ENCODE data around the gene CRYBB1. TPM values are rescaled to one million over a fixed set of nuclear protein-coding genes. Genes with fewer than 3 reads are reported as not detected.
"Not testable (repeated sequence)": the region's sequence is repeated elsewhere in the genome, so short reads cannot be mapped to it uniquely, and the experiment has no call there.

Gene CRYBB1
- total RNA-seq, 1 experiment from 2014 or later: not detected

- no peak for DNase-seq (ENCODE audit: low read depth)
Observed at GRCh38 chr22:26636296-26636695, 18.5 kb upstream of the CRYBB1 start.

GRCh38 chr22:26635117-26635516 lies 17.3 kb upstream of the CRYBB1 start:
- no peak for DNase-seq (ENCODE audit: low read depth)

- no peak for DNase-seq (ENCODE audit: low read depth)
Observed at GRCh38 chr22:26634189-26634588, 16.4 kb upstream of the CRYBB1 start.

- DNase-seq (ENCODE audit: low read depth): no peak
Observed at GRCh38 chr22:26632422-26633155, 14.8 kb upstream of the CRYBB1 start.

- DNase-seq (ENCODE audit: low read depth): no peak
Observed at GRCh38 chr22:26631282-26631681, 13.5 kb upstream of the CRYBB1 start.

- DNase-seq (ENCODE audit: low read depth): no peak
Observed at GRCh38 chr22:26629988-26630761, 12.3 kb upstream of the CRYBB1 start.

- DNase-seq (ENCODE audit: low read depth): no peak
Observed at GRCh38 chr22:26624803-26625202, 7.0 kb upstream of the CRYBB1 start.

- DNase-seq (ENCODE audit: low read depth): no peak
Observed at GRCh38 chr22:26623984-26624383, 6.2 kb upstream of the CRYBB1 start.

- no peak for DNase-seq (ENCODE audit: low read depth)
Observed at GRCh38 chr22:26621663-26622062, 3.8 kb upstream of the CRYBB1 start, which contains the start of gene CRYBA4. TSS of gene CRYBA4 (plus strand) at chr22:26621963. CDS start at chr22:26622597, 634 bp downstream.

- no peak for DNase-seq (ENCODE audit: low read depth)
Observed at GRCh38 chr22:26620197-26620596, 2.4 kb upstream of the CRYBB1 start.

- DNase-seq (ENCODE audit: low read depth): no peak
Observed at GRCh38 chr22:26619510-26619909, 1.7 kb upstream of the CRYBB1 start.

- DNase-seq (ENCODE audit: low read depth): no peak
Observed at GRCh38 chr22:26618455-26618854, 628 bp upstream of the CRYBB1 start.

GRCh38 chr22:26616650-26617049 lies 1.2 kb downstream of the CRYBB1 start:
- DNase-seq (ENCODE audit: low read depth): no peak

GRCh38 chr22:26615830-26616435 lies 1.9 kb downstream of the CRYBB1 start:
- DNase-seq (ENCODE audit: low read depth): no peak

GRCh38 chr22:26615149-26615548 lies 2.7 kb downstream of the CRYBB1 start:
- DNase-seq (ENCODE audit: low read depth): no peak

GRCh38 chr22:26614322-26614721 lies 3.5 kb downstream of the CRYBB1 start:
- no peak for DNase-seq (ENCODE audit: low read depth)

- not testable (repeated sequence) for DNase-seq (ENCODE audit: low read depth)
Observed at GRCh38 chr22:26613753-26614152, 4.1 kb downstream of the CRYBB1 start.

GRCh38 chr22:26612652-26613051 lies 5.2 kb downstream of the CRYBB1 start:
- DNase-seq (ENCODE audit: low read depth): no peak

GRCh38 chr22:26610996-26611395 lies 6.8 kb downstream of the CRYBB1 start:
- peak; percentile 58 for DNase-seq (ENCODE audit: low read depth)

- peak; percentile 97 for DNase-seq (ENCODE audit: low read depth)
Observed at GRCh38 chr22:26610072-26610958, 7.5 kb downstream of the CRYBB1 start.

- no peak for DNase-seq (ENCODE audit: low read depth)
Observed at GRCh38 chr22:26609287-26609686, 8.5 kb downstream of the CRYBB1 start.

Data from LHCN-M2 (cell line).